WTC11 (cell line): ENCODE measurements around the gene FHIT. TPM values are rescaled to one million over a fixed set of nuclear protein-coding genes. Genes with fewer than 3 reads are reported as not detected.

Experiments used
- ATAC-seq: fragments of 200-7000 bp; cut with Tn5 transposase; 2 replicates; pipeline ENCODE4 v1.10.0; 2021; ENCODE audit warnings: mild to moderate bottlenecking, moderate library complexity
- CTCF ChIA-PET: fragments of 300-600 bp; sonication (Branson Sonifier 250); formaldehyde crosslinking; loops from one replicate; lab custom pipeline; 2021; ENCODE audit warnings: antibody characterized with exemption; lab: Charles Lee
- POLR2A ChIA-PET: fragments of 350-600 bp; sonication (Branson Sonifier 250); formaldehyde crosslinking; loops from one replicate; lab custom pipeline; 2021; ENCODE audit warnings: antibody characterized with exemption; lab: Charles Lee
- DNase-seq: peaks from one replicate; pipeline ENCODE4 v3.0.0; 2021; ENCODE audit warnings: low spot score
- H3K27ac Mint-ChIP-seq: 2 replicates; pipeline ENCODE4 v1.8.0; 2021; ENCODE audit warnings: mixed read lengths
- H3K27me3 Mint-ChIP-seq: 2 replicates; pipeline ENCODE4 v1.8.0; 2021; ENCODE audit warnings: low read depth, mild to moderate bottlenecking, moderate library complexity, mixed read lengths
- H3K36me3 Mint-ChIP-seq: 2 replicates; pipeline ENCODE4 v1.8.0; 2021; ENCODE audit warnings: mixed read lengths
- H3K4me1 Mint-ChIP-seq: 2 replicates; pipeline ENCODE4 v1.8.0; 2022; ENCODE audit warnings: mixed read lengths
- H3K4me3 Mint-ChIP-seq: 2 replicates; pipeline ENCODE4 v1.8.0; 2021; ENCODE audit warnings: mild to moderate bottlenecking, moderate library complexity, mixed read lengths
- H3K9me3 Mint-ChIP-seq: 2 replicates; pipeline ENCODE4 v1.8.0; 2021; ENCODE audit warnings: mixed read lengths
- EMX1 ChIP-seq: fragments of 250-450 bp; sonication (Bioruptor Pico); IDR thresholded peaks from 2 replicates; pipeline ENCODE4 v1.8.0; 2021; ENCODE audit warnings: mild to moderate bottlenecking
- ESRRA ChIP-seq: sonication (generic); formaldehyde crosslinking; IDR thresholded peaks from 2 replicates; pipeline ENCODE4 v1.8.1; 2022; ENCODE audit warnings: mild to moderate bottlenecking, missing genetic modification reagents, borderline replicate concordance
- ETV6 ChIP-seq: sonication (generic); formaldehyde crosslinking; IDR thresholded peaks from 2 replicates; pipeline ENCODE4 v1.8.1; 2022; ENCODE audit warnings: mild to moderate bottlenecking, missing genetic modification reagents
- FOXK1 ChIP-seq: sonication (generic); formaldehyde crosslinking; IDR thresholded peaks from 2 replicates; pipeline ENCODE4 v1.8.0; 2022; ENCODE audit warnings: mild to moderate bottlenecking, moderate library complexity, missing genetic modification reagents
- FOXP1 ChIP-seq: sonication (generic); formaldehyde crosslinking; IDR thresholded peaks from 2 replicates; pipeline ENCODE4 v1.8.0; 2022; ENCODE audit warnings: missing genetic modification reagents, mild to moderate bottlenecking, moderate library complexity, borderline replicate concordance
- GRHL2 ChIP-seq: fragments of 250-450 bp; sonication (Bioruptor Pico); IDR thresholded peaks from 2 replicates; pipeline ENCODE4 v1.8.0; 2022; ENCODE audit warnings: mild to moderate bottlenecking, moderate library complexity; ENCODE audit not compliant: insufficient replicate concordance, severe bottlenecking
- HMGA2 ChIP-seq: fragments of 250-450 bp; sonication (Bioruptor Pico); IDR thresholded peaks from 2 replicates; pipeline ENCODE4 v1.4.0; 2021; ENCODE audit warnings: mild to moderate bottlenecking, moderate library complexity
- JAZF1 ChIP-seq: fragments of 250-450 bp; sonication (Bioruptor Pico); IDR thresholded peaks from 2 replicates; pipeline ENCODE4 v1.9.0; 2021; ENCODE audit warnings: moderate library complexity, mild to moderate bottlenecking, inconsistent platforms
- MXD4 ChIP-seq: fragments of 250-450 bp; sonication (Bioruptor Pico); IDR thresholded peaks from 2 replicates; pipeline ENCODE4 v1.8.0; 2021; ENCODE audit warnings: mild to moderate bottlenecking, moderate library complexity, borderline replicate concordance
- NFYB ChIP-seq: sonication (generic); formaldehyde crosslinking; conservative IDR thresholded peaks from 2 replicates; pipeline ENCODE4 v1.8.0; 2022; ENCODE audit warnings: low read depth, missing genetic modification reagents
- NR2C2 ChIP-seq: sonication (generic); formaldehyde crosslinking; IDR thresholded peaks from 2 replicates; pipeline ENCODE4 v1.8.0; 2022; ENCODE audit warnings: mild to moderate bottlenecking, missing genetic modification reagents
- OVOL2 ChIP-seq: fragments of 250-450 bp; sonication (Bioruptor Pico); IDR thresholded peaks from 2 replicates; pipeline ENCODE4 v1.9.0; 2021; ENCODE audit warnings: mild to moderate bottlenecking, borderline replicate concordance
- ZNF219 ChIP-seq: sonication (generic); formaldehyde crosslinking; IDR thresholded peaks from 2 replicates; pipeline ENCODE4 v1.8.0; 2023; ENCODE audit warnings: missing genetic modification reagents, mild to moderate bottlenecking, borderline replicate concordance
- ZNF317 ChIP-seq: sonication (generic); formaldehyde crosslinking; IDR thresholded peaks from 2 replicates; pipeline ENCODE4 v1.8.1; 2023; ENCODE audit warnings: low read depth, mild to moderate bottlenecking, moderate library complexity, missing genetic modification reagents, borderline replicate concordance
- total RNA-seq: library from RNA; stranded (reverse); gene quantifications from 3 replicates; pipeline ENCODE4 v1.2.3, GENCODE V29; 2021
- TF ChIP-seq, protein P1 (sequence below): sonication (generic); formaldehyde crosslinking; IDR thresholded peaks from 2 replicates; pipeline ENCODE4 v1.8.1; 2022; ENCODE audit warnings: low read depth, missing genetic modification reagents, borderline replicate concordance
- TF ChIP-seq, protein P2 (sequence below): fragments of 250-450 bp; sonication (Bioruptor Pico); IDR thresholded peaks from 2 replicates; pipeline ENCODE4 v2.1.2; 2022; ENCODE audit warnings: mild to moderate bottlenecking, moderate library complexity
- TF ChIP-seq, protein P3 (sequence below): sonication (generic); formaldehyde crosslinking; IDR thresholded peaks from 2 replicates; pipeline ENCODE4 v1.8.1; 2022; ENCODE audit warnings: low read depth, mild to moderate bottlenecking, moderate library complexity, missing genetic modification reagents, borderline replicate concordance
- TF ChIP-seq, protein P4 (sequence below): sonication (generic); formaldehyde crosslinking; IDR thresholded peaks from 2 replicates; pipeline ENCODE4 v1.8.0; 2022; ENCODE audit warnings: mild to moderate bottlenecking, missing genetic modification reagents
- TF ChIP-seq, protein P5 (sequence below): sonication (generic); formaldehyde crosslinking; conservative IDR thresholded peaks from 2 replicates; pipeline ENCODE4 v1.8.1; 2023; ENCODE audit warnings: mild to moderate bottlenecking, low read depth, missing genetic modification reagents, moderate library complexity
- TF ChIP-seq, protein P6 (sequence below): sonication (generic); formaldehyde crosslinking; IDR thresholded peaks from 2 replicates; pipeline ENCODE4 v1.8.1; 2022; ENCODE audit warnings: mild to moderate bottlenecking, missing genetic modification reagents, moderate library complexity, borderline replicate concordance
- TF ChIP-seq, protein P7 (sequence below): fragments of 250-450 bp; sonication (Bioruptor Pico); IDR thresholded peaks from 2 replicates; pipeline ENCODE4 v1.9.0; 2021; ENCODE audit warnings: mild to moderate bottlenecking
- TF ChIP-seq, protein P8 (sequence below): sonication (generic); formaldehyde crosslinking; IDR thresholded peaks from 2 replicates; pipeline ENCODE4 v1.8.1; 2023; ENCODE audit warnings: mild to moderate bottlenecking, missing genetic modification reagents
- TF ChIP-seq, protein P9 (sequence below): sonication (generic); formaldehyde crosslinking; conservative IDR thresholded peaks from 2 replicates; pipeline ENCODE4 v1.8.1; 2022; ENCODE audit warnings: mild to moderate bottlenecking, missing genetic modification reagents

FHIT gene
- total RNA-seq, 1 experiment from 2014 or later = 2.6 TPM

DNA sequence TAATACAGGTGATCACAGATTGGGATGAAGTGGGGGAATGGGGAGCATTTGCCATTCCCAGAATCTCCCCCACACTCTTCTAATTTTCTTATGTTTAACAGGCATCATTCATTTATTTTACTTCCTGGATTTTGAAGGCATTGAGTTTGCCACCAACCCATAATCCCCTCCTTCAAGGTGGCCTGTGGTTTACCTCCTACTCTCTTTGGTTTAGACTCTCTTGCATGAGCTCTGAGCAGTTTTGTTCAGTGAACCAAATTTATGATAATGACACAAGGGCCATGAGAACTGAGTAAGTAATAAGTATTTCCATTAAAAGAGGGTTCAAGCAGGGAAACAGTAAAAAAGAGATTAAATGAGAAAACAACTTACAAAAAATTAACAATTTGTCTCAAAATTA is 1498.3 kb downstream of the FHIT start (continued):
- TF ChIP-seq, protein P1, sequence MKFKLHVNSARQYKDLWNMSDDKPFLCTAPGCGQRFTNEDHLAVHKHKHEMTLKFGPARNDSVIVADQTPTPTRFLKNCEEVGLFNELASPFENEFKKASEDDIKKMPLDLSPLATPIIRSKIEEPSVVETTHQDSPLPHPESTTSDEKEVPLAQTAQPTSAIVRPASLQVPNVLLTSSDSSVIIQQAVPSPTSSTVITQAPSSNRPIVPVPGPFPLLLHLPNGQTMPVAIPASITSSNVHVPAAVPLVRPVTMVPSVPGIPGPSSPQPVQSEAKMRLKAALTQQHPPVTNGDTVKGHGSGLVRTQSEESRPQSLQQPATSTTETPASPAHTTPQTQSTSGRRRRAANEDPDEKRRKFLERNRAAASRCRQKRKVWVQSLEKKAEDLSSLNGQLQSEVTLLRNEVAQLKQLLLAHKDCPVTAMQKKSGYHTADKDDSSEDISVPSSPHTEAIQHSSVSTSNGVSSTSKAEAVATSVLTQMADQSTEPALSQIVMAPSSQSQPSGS (CRISPR knock-in tag) = no peak
- TF ChIP-seq OVOL2 (CRISPR knock-in tag) (no peak), NR2C2 (CRISPR knock-in tag) (no peak)
- TF ChIP-seq, protein P2, sequence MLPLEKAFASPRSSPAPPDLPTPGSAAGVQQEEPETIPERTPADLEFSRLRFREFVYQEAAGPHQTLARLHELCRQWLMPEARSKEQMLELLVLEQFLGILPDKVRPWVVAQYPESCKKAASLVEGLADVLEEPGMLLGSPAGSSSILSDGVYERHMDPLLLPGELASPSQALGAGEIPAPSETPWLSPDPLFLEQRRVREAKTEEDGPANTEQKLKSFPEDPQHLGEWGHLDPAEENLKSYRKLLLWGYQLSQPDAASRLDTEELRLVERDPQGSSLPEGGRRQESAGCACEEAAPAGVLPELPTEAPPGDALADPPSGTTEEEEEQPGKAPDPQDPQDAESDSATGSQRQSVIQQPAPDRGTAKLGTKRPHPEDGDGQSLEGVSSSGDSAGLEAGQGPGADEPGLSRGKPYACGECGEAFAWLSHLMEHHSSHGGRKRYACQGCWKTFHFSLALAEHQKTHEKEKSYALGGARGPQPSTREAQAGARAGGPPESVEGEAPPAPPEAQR (CRISPR knock-in tag) = no peak
- TF ChIP-seq, protein P3, sequence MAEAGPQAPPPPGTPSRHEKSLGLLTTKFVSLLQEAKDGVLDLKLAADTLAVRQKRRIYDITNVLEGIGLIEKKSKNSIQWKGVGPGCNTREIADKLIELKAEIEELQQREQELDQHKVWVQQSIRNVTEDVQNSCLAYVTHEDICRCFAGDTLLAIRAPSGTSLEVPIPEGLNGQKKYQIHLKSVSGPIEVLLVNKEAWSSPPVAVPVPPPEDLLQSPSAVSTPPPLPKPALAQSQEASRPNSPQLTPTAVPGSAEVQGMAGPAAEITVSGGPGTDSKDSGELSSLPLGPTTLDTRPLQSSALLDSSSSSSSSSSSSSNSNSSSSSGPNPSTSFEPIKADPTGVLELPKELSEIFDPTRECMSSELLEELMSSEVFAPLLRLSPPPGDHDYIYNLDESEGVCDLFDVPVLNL (CRISPR knock-in tag) = no peak
- TF ChIP-seq, protein P4, sequence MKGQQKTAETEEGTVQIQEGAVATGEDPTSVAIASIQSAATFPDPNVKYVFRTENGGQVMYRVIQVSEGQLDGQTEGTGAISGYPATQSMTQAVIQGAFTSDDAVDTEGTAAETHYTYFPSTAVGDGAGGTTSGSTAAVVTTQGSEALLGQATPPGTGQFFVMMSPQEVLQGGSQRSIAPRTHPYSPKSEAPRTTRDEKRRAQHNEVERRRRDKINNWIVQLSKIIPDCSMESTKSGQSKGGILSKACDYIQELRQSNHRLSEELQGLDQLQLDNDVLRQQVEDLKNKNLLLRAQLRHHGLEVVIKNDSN (CRISPR knock-in tag) = no peak
- TF ChIP-seq, protein P5, sequence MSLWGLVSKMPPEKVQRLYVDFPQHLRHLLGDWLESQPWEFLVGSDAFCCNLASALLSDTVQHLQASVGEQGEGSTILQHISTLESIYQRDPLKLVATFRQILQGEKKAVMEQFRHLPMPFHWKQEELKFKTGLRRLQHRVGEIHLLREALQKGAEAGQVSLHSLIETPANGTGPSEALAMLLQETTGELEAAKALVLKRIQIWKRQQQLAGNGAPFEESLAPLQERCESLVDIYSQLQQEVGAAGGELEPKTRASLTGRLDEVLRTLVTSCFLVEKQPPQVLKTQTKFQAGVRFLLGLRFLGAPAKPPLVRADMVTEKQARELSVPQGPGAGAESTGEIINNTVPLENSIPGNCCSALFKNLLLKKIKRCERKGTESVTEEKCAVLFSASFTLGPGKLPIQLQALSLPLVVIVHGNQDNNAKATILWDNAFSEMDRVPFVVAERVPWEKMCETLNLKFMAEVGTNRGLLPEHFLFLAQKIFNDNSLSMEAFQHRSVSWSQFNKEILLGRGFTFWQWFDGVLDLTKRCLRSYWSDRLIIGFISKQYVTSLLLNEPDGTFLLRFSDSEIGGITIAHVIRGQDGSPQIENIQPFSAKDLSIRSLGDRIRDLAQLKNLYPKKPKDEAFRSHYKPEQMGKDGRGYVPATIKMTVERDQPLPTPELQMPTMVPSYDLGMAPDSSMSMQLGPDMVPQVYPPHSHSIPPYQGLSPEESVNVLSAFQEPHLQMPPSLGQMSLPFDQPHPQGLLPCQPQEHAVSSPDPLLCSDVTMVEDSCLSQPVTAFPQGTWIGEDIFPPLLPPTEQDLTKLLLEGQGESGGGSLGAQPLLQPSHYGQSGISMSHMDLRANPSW (CRISPR knock-in tag) = no peak

DNA sequence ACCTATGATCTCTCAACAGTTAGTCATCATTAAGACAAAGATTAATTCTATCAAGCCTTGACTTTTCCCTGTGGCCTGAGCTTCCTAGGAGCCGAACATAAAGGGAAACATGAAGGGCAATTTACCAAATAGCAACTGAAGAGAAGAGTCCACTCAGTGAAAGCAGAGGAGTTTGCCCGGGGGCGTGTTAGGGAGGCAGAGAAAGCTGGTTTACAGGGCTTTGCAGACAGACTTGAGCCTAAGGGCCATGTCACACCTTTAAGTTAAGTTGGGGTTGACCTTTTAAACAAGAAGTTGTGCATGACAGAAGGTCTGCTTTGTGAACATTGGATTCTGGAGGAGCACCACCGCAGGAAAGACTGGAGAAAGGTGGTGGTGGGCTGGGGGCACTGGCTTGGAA is 1499.6 kb downstream of the FHIT start:
- no peak overlapping the region for H3K27ac Mint-ChIP-seq
- H3K4me1 Mint-ChIP-seq = peaks cover 46% of the 10 kb centered on the region
- H3K36me3 Mint-ChIP-seq = peaks cover 8% of the 10 kb centered on the region
- peaks cover 63% of the 10 kb centered on the region for H3K27me3 Mint-ChIP-seq
- CTCF ChIA-PET = no interaction called here
- no peak for TF ChIP-seq HMGA2 (CRISPR knock-in tag)
- TF ChIP-seq ETV6 (CRISPR knock-in tag) = no peak
- no peak for TF ChIP-seq FOXK1 (CRISPR knock-in tag)
- no peak for TF ChIP-seq NFYB (CRISPR knock-in tag)
- TF ChIP-seq, protein P6, sequence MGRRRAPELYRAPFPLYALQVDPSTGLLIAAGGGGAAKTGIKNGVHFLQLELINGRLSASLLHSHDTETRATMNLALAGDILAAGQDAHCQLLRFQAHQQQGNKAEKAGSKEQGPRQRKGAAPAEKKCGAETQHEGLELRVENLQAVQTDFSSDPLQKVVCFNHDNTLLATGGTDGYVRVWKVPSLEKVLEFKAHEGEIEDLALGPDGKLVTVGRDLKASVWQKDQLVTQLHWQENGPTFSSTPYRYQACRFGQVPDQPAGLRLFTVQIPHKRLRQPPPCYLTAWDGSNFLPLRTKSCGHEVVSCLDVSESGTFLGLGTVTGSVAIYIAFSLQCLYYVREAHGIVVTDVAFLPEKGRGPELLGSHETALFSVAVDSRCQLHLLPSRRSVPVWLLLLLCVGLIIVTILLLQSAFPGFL (CRISPR knock-in tag) = no peak
- TF ChIP-seq, protein P7, sequence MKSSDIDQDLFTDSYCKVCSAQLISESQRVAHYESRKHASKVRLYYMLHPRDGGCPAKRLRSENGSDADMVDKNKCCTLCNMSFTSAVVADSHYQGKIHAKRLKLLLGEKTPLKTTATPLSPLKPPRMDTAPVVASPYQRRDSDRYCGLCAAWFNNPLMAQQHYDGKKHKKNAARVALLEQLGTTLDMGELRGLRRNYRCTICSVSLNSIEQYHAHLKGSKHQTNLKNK = no peak
- TF ChIP-seq, protein P8, sequence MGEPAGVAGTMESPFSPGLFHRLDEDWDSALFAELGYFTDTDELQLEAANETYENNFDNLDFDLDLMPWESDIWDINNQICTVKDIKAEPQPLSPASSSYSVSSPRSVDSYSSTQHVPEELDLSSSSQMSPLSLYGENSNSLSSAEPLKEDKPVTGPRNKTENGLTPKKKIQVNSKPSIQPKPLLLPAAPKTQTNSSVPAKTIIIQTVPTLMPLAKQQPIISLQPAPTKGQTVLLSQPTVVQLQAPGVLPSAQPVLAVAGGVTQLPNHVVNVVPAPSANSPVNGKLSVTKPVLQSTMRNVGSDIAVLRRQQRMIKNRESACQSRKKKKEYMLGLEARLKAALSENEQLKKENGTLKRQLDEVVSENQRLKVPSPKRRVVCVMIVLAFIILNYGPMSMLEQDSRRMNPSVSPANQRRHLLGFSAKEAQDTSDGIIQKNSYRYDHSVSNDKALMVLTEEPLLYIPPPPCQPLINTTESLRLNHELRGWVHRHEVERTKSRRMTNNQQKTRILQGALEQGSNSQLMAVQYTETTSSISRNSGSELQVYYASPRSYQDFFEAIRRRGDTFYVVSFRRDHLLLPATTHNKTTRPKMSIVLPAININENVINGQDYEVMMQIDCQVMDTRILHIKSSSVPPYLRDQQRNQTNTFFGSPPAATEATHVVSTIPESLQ (CRISPR knock-in tag) = no peak
- TF ChIP-seq, protein P4 (CRISPR knock-in tag) = no peak
- no peak for TF ChIP-seq ESRRA (CRISPR knock-in tag)
- TF ChIP-seq, protein P9, sequence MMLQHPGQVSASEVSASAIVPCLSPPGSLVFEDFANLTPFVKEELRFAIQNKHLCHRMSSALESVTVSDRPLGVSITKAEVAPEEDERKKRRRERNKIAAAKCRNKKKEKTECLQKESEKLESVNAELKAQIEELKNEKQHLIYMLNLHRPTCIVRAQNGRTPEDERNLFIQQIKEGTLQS (CRISPR knock-in tag) = no peak
- no peak for TF ChIP-seq JAZF1 (CRISPR knock-in tag)
- TF ChIP-seq ZNF317 = no peak
- TF ChIP-seq EMX1 (CRISPR knock-in tag) = no peak
- TF ChIP-seq ZNF219 = no peak
- no peak for TF ChIP-seq MXD4 (CRISPR knock-in tag)
- TF ChIP-seq GRHL2 = no peak
- TF ChIP-seq FOXP1 (CRISPR knock-in tag) = no peak
- no peak for DNase-seq
- peaks cover 8% of the 10 kb centered on the region for H3K9me3 Mint-ChIP-seq
- POLR2A ChIA-PET = no interaction called here
- H3K4me3 Mint-ChIP-seq = no peak overlapping the region
- ATAC-seq = no peak
